ENCODE measurements around the gene TSEN15. TPM values are rescaled to one million over a fixed set of nuclear protein-coding genes. Genes with fewer than 3 reads are reported as not detected.

The TSEN15 gene
- total and polyA plus RNA-seq, 9 of the 15 experiments (the other 6 are each of a cell fraction or from before 2014, with no cell fraction given), result 25.6 to 121 (median 91.3) TPM

DNA sequence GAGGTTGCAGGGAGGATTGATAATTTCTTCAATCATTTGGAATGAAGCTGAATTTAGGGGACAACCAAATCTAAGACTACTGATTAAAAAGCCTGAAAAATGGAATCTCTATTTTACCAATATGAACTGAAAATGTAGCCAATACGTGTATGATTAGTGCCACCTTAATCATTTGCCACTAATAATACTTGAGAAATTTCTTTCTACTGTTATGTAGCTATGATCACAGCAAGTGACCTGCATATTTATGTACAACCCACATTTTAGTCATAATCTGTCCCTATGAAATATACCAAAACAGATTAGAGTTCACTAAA is 20.5 kb upstream of the TSEN15 start (continued):
- TF ChIP-seq, protein P1, sequence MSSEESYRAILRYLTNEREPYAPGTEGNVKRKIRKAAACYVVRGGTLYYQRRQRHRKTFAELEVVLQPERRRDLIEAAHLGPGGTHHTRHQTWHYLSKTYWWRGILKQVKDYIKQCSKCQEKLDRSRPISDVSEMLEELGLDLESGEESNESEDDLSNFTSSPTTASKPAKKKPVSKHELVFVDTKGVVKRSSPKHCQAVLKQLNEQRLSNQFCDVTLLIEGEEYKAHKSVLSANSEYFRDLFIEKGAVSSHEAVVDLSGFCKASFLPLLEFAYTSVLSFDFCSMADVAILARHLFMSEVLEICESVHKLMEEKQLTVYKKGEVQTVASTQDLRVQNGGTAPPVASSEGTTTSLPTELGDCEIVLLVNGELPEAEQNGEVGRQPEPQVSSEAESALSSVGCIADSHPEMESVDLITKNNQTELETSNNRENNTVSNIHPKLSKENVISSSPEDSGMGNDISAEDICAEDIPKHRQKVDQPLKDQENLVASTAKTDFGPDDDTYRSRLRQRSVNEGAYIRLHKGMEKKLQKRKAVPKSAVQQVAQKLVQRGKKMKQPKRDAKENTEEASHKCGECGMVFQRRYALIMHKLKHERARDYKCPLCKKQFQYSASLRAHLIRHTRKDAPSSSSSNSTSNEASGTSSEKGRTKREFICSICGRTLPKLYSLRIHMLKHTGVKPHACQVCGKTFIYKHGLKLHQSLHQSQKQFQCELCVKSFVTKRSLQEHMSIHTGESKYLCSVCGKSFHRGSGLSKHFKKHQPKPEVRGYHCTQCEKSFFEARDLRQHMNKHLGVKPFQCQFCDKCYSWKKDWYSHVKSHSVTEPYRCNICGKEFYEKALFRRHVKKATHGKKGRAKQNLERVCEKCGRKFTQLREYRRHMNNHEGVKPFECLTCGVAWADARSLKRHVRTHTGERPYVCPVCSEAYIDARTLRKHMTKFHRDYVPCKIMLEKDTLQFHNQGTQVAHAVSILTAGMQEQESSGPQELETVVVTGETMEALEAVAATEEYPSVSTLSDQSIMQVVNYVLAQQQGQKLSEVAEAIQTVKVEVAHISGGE (CRISPR knock-in tag; IDR thresholded peaks at IDR 0.05), result 0 out of 6 replicates have a peak, but pooled peaks of 1 of the 3 experiments have one; percentile 7
- TF ChIP-seq BRD9 (IDR thresholded peaks at IDR 0.05; ENCODE audit: low read depth, partially characterized antibody) (peak; percentile 39), ZNF253 (CRISPR knock-in tag; conservative IDR thresholded peaks at IDR 0.05) (no peak), NRF1 (conservative IDR thresholded peaks at IDR 0.05 in 1 of 2, IDR thresholded peaks at IDR 0.05 in 1 of 2) (0 out of 4 replicates have a peak, but pooled peaks of 1 of the 2 experiments have one; percentile 2), NFXL1 (CRISPR knock-in tag; IDR thresholded peaks at IDR 0.05) (peak; percentile 41; the same call in 1 of the 2 replicates), ZNF551 (CRISPR knock-in tag; IDR thresholded peaks at IDR 0.05) (0 out of 2 replicates have a peak, but pooled peaks have one; percentile 36), NFRKB (IDR thresholded peaks at IDR 0.05; ENCODE audit: low read depth) (peak; percentile 14), ZNF408 (CRISPR knock-in tag; IDR thresholded peaks at IDR 0.05; ENCODE audit: low read depth) (no peak)
- TF ChIP-seq, protein P2, sequence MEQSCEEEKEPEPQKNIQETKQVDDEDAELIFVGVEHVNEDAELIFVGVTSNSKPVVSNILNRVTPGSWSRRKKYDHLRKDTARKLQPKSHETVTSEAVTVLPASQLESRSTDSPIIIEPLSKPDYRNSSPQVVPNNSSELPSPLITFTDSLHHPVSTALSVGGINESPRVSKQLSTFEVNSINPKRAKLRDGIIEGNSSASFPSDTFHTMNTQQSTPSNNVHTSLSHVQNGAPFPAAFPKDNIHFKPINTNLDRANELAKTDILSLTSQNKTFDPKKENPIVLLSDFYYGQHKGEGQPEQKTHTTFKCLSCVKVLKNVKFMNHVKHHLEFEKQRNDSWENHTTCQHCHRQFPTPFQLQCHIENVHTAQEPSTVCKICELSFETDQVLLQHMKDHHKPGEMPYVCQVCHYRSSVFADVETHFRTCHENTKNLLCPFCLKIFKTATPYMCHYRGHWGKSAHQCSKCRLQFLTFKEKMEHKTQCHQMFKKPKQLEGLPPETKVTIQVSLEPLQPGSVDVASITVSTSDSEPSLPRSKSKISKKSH (CRISPR knock-in tag; IDR thresholded peaks at IDR 0.05), result 0 out of 2 replicates have a peak, but pooled peaks have one; percentile 13
- TF ChIP-seq, protein P3, sequence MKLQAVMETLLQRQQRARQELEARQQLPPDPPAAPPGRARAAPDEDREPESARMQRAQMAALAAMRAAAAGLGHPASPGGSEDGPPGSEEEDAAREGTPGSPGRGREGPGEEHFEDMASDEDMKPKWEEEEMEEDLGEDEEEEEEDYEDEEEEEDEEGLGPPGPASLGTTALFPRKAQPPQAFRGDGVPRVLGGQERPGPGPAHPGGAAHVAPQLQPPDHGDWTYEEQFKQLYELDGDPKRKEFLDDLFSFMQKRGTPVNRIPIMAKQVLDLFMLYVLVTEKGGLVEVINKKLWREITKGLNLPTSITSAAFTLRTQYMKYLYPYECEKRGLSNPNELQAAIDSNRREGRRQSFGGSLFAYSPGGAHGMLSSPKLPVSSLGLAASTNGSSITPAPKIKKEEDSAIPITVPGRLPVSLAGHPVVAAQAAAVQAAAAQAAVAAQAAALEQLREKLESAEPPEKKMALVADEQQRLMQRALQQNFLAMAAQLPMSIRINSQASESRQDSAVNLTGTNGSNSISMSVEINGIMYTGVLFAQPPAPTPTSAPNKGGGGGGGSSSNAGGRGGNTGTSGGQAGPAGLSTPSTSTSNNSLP (IDR thresholded peaks at IDR 0.05; ENCODE audit: borderline replicate concordance, low read depth, low read length), result peak; percentile 89; the same call in 1 of the 2 replicates

All from K562 (cell line).